SW480 (cell line): Measurements from ENCODE around the gene NFIX.
A peak's percentile ranks its signal among the peaks of the same experiment; 100 is the strongest.

Experiments used
- DNase-seq: peaks from one replicate; pipeline ENCODE4 v3.0.0-alpha.2; 2016; ENCODE audit warnings: low spot score

The NFIX gene

DNA sequence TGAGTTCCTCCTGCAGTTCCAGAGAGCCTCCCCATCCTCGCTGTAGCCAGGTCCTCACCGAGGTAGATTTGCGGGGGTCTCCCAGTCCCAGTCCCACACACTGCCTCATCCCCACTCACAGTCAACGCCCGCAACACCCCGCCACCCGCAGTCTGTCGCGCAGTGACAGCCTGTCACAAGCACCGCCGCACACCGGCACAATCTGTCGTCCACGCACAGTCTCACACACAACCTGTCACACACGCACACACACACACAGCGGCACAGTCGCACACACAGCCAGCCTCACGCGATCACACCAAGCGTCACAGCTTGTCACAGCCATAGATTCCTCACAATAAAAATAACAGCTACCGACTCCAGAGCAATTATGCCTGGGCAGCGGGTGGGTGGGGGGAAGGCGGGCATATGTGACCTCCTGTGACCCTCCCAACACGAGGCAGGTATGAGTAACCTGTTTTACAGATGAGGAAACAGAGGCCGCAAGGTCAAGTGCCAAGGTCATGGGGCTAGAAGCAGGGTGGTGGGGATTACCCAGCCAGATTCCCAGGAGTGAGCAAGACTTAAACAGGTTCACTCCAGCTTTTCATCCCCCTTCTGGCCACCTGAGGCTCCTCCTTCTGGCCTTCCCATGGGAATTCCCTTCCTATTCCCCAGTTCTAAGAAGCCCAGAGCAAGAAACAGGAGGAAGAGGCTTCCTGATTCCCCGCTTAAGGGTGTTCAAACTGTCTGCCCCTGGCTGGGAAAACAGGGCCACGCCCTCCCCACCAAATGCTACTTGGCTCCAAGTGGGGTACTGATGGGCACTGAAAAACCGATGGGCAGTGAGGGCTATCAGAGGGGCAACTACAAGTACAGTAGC is 13.9 kb downstream of the NFIX start:
- no peak for DNase-seq

DNA sequence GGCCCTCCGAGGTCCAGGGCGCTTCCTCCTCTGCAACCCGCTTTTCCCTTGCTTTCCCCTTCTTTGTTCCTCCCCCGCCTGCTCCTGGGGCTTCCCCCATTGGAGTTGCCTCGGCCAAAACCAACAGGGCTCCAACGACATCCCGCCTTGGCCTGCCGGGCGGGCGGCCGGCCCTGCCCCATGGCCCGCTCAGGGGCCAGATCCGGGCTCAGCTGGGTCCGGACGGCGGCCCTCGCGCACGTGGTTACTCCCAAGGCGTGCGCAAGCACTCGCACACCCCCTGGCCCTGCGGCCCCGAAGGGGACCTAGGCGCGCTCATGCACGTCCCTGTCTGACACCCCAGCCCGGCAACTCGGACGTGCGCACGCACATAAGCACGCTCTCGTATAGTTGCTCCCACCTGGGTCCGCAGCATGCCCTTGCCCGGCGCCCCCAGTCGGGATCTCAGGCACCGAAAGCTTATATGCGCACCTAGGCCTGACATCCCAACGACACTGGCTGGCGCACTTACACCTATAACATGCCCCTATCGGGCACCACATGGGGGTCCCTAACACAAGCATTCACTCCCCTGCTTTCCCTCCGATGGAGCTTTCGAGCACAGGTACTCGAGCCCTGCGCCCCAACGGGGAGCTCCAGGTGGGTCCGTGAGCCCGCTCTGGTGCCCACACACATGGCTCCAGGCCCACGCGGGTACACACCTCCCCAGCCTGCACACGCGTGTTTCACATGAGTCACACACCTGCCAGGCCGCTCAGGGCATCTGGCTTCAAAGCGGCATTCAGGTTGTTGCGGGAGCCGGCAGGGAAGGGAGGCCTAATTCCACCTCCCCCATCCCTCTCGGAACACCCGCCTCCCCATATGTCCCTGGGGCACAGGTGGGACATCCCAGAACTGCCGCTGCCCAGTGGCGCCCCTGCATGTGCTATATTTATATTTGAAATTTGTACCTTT is 15.0 kb downstream of the NFIX start:
- DNase-seq: no peak

DNA sequence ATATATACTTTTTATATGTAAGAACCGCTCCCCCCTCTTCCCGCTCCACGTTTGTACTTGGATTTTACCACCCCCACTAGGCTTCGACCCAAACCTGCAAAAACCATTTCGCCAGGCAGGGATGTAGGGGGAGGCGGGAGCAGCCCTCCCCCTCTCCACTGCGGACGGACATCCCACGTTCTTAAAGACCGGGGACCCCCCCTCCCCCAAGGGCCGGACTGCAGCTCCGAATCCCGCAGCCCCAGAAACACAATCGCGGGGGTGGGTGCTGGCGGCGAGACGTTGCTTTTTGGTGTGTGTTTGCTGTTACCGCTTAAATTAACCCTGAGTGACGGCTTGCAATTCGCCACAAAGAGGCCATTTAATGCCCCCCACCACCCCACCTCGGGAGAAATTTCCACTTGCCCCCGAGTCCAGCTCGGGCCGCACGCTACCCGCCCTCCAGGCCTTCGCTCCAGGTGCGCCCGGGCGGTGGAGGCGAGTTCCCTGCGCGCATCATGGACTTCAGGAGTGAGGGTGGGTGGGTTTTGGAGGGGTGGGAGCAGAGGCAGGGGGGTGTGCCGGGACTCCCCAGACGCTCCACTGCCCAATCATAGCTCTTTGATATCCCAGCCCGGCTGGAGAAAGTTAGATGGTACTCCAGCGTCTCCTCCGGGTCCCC is 15.8 kb downstream of the NFIX start:
- DNase-seq: no peak

DNA sequence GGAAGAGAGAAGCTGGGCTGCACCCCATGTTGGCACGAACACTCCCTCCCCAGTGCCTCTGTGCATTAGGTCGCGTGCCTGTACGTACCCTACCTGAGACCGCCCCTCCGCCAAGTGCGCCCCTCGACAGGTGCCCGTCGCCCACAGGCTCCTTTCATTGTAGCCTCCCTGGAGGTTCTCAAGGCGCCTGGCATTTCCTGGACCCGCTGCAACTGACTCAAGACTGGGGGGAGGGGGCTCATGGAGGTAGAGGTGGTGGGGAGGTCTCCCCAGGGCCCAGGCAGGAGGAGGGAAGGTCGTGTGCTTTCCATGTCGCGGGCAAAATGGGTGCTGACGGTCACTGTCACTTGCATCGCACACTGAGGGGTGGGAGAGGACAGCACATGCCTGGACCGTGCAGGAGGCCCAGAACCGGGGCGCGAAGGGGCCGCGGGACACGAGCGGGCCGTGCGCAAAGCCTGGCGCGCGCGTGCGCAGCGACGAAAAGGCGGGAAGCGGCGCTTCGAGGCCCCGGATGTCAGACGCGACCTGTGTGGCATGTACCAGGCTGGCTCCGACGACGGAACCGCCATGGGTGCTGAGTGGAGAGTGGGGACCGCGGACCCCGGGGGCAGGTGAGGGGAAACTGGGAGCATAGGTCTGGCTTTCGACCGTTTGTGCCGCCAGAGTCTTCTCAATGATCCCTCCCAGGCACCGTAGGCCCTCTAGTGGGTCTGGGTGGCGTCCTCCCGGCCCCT is 16.5 kb downstream of the NFIX start:
- no peak for DNase-seq

DNA sequence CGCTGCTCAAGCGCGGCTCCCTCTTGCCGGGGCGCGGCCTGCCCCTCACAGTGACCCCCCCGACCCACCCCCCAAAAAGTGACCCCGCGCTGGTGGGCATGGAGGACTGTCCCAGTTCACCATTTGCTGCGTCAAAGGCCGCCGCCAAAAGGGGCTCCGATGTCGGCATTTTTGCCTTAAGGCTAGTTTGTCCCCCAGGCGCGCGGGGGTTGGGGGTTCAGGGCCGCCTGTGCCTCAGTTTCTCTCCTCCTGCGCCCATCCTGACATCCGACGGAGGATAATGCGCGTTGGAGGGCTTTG is 17.1 kb downstream of the NFIX start:
- DNase-seq: no peak

GRCh38 chr19:13012690-13013608 is 17.7 kb downstream of the NFIX start:
- DNase-seq: peak; percentile 72

DNA sequence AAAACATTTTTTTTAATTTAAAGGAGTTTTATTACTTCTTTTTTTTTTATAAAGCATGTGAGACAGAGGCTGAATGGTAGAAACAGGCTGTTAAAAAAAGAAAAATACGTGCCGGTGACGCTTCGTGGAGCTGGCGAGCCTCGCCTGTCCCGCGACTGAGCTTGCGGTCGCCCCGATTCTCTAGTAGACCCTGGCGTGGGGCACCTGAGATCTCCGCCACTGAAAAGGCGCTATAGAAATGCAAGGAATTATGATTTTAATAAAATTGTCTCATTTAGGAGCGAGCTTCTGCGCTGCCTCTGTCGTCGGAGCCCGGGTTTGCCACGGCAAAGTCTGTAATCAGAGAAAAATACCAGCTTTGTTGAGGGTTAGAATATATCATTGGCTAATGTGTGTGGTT is 18.4 kb downstream of the NFIX start:
- no peak for DNase-seq

- DNase-seq: no peak
These were observed 19.0 kb downstream of the NFIX start for GRCh38 chr19:13014101-13014920.

- DNase-seq: no peak
These were observed 19.6 kb downstream of the NFIX start for GRCh38 chr19:13014921-13015280.

DNA sequence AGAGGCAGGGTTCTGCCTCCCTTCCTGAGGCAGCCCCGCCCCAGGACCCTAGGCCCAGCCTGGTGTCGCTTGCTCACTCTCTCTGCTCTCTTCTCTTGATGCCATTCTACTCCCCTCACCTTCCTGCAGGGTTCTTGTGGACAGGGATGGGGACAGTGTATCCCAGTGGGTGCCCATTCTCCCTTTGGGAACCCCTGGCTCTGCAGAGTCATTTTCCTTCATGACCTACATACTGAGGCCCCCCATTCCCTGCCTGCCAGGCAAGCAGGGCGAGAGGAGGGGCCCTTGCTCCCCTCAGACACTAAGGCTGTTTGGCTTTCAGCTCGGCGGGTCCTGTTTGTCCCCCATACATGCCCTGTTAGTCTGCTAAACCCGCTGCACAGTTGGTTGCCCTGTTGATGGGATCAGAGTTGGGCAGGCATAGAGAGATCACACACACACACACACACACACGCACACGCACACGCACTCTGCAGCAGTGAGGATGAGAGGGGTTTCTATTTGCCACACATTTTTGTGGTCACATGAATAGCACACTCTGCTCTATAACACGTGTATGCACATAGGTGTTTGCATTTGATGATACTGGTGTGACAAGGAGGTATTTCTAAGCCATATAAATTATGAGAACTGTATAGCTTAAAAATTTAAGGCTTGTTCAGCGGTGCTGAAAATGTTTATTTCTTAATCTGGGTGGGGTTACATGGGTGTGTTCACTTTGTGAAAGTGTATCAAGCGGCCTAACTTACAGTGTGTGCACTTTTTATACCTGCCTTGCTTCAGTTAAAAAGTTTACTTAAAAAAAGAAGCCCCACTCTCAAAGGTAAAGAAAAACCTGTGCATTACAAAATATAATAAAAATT is 20.3 kb downstream of the NFIX start:
- DNase-seq: peak; percentile 91

- DNase-seq: no peak
These were observed 21.0 kb downstream of the NFIX start for GRCh38 chr19:13016245-13016627.

DNA sequence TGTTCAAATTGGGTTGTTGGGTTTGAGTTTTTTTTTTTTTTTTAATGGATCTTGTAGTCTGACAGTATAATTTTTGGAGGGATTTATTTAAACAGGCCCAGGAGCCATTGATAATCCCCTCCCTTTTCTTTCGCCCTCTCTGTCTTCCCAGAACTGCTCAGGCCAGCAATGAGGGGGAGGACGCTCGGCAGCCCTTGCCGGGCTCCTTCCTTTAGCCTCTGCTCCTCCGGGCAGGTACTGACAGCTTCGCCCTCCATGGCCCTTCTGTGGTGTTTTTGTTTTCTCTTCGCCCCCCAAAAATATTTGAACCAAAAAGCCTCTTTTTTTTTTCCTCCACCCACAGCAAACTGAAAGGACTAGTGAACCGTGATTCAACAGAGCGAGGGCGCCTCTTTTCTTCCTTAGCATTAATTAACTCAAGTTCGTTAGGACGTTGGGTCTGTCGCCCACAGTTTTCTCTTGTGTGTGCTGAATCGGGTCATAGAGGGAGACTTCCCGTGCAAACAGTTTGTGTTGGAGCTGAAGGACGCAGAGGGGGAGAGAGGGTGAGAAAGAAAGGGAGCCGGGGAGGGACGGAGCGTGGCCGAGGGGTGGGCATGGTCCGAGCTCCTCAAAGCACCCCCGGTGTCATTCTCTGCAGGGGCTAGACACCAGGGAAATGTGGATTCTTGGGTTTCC is 21.5 kb downstream of the NFIX start:
- DNase-seq: no peak

- no peak for DNase-seq
These were observed 22.2 kb downstream of the NFIX start for GRCh38 chr19:13017306-13018034.

GRCh38 chr19:13018035-13018914 is 23.0 kb downstream of the NFIX start:
- DNase-seq: no peak

DNA sequence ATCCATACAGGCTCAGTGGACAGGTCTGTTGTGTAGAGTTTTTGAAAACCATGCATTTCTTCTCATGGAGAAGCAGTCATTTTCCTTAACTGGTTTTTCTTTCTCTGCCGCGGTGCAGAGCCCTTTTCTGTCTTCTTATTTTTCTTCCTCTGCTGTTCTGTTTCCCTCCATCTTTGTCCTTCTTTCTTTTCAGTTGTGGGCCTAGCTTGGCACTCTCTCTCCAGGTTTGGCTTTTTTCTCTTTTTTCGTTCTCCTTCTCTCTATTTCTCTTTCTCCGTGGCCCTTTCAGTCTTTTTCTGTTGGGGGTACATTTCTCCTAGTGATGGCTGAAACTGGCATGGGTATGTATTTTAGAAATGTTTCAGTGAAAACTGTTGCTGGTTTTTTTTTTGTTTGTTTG is 24.1 kb downstream of the NFIX start:
- no peak for DNase-seq

- no peak for DNase-seq
These were observed 24.7 kb downstream of the NFIX start for GRCh38 chr19:13020002-13020414.
